Measurements from ENCODE around the gene RETREG1.
A peak's percentile ranks its signal among the peaks of the same experiment; 100 is the strongest.
"Not testable (repeated sequence)": the region's sequence is repeated elsewhere in the genome, so short reads cannot be mapped to it uniquely, and the experiment has no call there.

The RETREG1 gene

DNA sequence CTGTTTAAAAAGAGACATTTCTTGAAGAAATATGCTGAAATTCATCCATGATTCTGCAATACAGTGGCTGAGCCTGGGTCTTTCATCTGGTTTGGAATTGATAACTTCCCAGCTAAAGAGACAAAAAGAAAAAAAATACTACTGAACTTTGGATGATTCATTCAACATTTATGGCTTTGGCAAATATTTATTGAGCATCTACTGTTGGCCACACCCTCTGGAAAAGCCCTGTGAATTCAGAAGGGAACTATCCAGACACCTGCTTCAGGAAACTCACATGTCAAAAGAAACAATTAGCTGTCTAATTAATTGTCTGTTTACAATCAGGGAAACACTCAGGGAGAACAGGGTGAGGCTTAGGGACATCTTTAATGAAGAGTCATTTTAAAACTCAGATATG lies 133.4 kb downstream of the RETREG1 start:
- peak; percentile 16 for DNase-seq

DNA sequence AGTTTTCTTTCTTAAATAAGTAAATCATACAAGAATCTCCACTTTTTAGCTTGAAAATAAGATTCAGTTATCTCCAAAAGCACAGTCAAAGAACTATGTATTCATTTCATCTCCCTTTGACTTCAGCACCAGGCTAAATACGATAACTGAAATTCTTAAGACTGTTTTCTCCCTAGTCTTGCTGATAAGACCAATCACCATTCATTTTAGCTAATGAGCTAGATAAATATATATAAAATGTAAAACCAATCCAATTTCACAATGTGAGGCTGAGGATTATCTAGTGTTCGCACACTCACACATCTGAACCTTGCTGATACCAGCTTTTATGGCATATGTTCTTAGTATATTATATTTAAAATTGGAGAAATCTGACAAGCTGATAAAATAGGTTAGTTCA lies 133.9 kb downstream of the RETREG1 start:
- no peak for DNase-seq

DNA sequence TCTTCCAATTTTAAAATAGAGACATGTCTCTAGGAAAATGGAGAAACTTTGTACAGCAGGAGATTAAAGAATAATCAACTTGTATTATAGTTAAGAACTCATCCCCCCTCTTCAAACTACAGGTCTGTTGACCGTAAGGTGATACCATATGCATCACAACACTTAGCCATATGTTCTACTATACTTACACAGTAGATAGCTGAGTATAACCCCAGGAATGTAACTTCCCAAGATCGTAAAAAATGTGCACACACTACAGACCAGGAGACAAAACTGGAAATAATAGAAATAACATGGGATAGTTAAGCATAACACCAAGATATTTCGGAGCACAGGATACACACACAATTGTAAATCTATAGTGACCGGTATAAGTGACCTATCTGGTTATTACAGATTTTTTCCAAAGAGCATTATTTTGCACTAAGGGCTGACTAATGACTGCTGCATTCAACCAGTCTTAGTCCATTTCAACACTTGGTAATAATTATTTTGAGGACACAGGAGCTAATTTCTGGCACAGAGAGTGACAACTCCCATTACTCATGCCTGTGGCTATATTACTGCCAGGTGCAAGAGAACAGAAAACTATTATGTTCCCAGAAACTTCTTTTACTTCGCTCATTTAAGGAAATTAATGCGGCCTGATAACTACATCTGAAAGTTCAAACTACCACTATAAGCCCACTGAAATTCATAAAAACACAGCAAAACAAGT lies 135.8 kb downstream of the RETREG1 start:
- peak; percentile 61 for DNase-seq

DNA sequence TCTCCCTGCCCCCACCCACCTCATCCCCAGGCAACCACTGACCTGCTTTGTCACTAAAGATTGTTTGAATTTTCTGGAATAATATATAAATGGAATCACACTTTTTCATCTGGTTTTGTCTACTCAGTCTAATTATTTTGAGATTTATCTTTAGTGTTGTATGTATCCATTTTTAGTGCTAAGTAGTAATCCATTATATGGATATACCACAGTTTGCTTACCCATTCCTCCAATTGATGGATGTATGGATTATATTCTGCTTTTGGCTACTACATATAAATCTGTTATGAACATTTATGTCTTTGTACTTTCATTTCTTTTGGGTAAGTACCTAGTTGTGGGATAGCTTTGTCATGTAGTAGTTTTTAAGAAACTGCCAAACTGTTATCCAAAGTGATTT lies 136.7 kb downstream of the RETREG1 start:
- DNase-seq: no peak

DNA sequence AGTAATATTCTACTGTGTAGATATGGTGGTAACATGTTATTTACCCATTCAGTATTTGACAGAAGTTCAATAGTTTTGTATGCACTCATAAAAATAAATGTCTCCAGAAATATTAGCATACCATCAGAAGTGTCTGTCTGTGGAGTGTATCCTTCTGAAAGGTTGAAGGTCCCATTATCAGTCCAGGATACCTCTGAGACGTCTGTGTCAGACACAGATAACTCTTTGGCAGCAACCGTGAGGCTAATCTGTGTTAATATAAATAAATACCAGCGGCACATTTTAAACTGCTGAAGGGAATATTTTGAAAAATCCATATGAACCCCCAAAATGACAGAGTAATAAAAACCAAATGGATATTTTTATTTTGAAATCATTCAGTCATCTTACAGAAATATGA lies 139.3 kb downstream of the RETREG1 start:
- no peak for DNase-seq

DNA sequence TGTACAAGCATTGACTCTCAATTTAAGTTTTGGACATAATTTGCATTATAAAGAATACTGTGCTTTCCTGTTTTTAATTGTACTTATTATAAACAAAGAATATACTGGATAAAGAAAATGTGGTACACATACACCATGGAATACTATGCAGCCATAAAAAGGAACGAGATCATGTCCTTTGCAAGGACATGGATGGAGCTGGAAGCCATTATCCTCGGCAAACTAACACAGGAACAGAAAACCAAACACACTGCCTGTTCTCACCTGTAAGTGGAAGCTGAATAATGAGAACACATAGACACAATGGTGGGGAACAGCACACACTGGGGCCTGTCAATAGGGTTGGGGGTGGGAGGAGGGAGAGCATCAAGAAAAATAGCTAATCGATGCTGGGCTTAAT lies 140.4 kb downstream of the RETREG1 start:
- not testable (repeated sequence) for DNase-seq

DNA sequence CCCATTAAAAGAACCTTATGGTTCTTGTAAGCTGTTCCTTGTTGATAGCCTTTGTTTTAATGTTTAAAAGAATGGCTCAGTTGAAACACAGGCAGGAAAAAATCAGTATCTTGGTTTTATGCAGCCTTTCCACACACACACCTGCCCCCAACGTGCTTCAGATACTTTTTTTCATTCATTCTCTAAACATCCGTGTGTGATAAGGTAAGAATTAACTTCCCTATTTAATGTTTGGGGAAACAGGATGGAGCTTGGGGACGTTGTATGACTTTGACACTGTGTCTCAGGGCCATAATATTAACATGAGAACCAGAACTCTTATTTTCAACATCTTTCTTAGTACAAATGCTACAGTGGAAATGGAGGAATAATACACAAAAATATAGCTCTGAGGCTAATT lies 145.4 kb downstream of the RETREG1 start:
- DNase-seq: no peak

DNA sequence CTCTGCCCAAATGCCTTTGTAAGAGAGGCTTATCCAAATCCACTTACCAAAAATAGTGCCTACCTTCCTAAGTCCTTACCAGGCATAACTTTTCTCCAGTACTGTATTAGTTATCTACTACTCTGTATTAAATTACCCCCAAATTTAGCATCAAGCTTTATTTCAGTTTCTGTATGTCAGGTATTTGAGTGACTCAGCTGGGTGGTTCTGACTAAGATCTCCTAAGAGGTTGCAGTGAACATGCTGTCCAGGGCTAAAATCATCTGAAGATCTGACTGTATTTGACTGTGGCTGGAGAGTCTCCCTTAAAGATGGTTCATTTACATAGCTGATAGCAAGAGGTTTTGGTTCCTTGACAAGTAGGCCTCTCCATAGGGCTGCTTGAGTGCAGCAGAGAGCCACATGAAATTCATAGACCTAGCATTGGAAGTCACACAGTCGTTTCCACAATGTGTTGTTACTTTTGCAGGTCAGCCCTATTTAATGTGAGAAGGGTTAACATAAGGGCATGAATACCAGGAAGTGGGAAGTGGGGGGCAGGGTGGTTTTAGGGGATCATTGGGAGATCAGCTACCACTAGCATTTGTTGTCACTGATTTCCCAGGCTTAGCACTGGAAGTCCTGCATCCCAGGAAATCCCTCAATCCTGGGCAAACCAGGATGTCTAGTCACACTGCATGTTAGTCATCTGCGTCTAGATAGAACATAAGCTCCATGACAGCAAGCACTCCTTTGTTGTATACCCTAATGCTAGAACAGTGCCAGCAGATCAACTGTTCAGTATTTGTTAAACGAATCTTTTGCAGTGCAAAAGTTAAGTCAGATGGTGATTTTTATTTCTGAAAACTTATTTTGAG lies 149.2 kb downstream of the RETREG1 start:
- DNase-seq: no peak

DNA sequence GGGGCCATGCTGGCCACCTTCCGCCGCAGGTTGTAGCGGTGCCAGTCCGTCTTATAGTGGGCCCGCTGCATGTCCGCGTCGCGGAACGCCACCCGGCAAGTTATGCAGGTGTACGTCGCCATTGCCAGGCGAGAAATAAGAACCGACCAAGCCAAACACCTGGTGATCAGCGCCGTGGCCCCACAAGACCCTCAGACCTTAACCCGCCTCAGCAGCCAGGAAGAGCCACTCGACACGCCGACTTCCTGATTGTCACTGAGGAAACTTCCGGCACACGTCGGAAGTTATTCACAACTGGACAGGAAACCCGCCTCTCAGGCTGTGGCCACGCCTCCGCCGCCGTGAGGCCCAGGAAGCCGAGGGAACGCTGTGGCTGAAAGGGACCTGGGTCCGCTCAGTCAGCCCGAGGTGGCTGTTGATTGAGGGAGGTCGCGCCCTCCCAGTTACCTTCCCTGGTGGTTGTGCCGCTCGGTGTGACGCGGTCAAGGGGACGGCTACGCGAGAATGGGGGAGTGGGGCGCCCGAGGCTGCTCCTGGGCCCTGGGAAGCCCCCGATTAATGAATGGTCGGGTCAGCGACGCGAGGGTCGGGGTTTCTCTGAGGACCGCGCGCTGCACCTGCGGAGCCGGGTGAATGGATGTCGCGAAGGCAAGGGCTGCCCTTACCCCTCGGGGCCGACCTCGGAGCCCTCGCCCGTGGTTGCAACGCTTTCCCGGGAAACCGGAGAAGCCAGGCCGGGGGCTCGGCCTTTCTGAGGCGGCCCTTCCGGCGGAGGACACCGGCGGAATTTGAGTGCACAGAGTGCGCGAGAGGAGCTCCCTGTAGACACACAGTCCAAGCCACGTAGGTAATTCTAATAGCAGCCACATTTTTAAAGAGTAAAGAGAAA lies 151.0 kb downstream of the RETREG1 start, which contains the start of gene ZNF622:
ZNF622 (minus strand) TSS at position 257 of the 889 bp plus-strand sequence; CDS start at position 122, 135 bp downstream.
- DNase-seq: peak; percentile 63

DNA sequence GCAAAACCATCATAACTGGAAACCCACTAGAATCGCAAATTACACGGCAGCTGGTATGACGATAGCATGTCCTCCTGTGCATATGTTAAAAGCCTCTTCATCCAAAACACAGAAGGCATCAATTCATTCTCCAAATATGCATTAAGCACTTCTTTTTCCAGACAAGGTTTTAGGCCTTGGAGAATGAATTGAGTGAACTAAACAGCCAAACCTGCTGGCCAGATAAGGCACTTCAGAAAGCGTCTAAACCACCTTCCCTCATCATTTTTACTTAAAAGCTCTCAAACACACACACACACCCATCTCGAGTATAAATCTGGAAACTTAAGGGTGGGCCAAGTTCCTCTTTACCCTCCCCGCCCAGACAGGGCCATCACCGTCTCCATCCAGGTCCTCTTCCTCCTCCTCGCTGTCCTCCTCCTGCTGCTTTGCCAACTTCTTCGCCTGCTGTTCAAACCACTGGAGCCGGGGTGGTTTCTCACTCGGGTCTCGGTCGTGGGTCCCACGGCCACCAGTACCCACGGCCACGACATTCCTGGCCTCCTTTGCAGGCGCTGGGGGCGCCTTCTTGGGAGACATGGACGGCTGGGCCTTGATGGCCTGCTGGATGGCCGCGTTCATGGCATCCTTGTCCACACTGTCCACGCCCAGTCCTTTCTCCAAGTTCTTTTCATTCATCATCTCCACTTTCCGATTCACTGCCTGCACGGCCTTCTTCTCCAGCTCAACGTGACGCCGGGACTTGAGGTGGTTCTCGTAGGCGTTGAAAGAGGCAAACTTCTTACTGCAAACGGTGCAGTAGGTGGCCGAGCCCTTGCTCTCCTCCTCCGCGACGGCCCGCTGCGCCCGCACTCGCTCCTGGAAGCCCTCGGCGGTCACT lies 151.9 kb downstream of the RETREG1 start:
- DNase-seq: no peak

DNA sequence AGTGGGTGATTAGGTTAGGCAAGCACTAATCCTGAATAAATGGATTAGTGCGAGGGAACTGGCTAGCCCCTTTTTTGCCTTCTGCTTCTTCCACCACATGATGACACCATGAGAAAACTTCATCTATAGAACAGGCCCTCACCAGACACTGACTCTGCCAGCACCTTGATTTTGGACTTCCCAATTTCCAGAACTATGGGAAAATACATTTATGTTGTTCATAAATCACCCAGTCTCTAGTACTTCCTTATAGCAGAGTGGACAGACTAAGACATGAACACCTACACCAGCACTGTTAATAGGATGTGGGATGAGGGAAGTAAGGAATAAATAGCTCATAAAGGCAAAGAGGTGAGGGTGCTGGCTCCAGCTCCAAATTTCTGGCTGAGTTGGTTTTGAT lies 152.6 kb downstream of the RETREG1 start:
- no peak for DNase-seq

DNA sequence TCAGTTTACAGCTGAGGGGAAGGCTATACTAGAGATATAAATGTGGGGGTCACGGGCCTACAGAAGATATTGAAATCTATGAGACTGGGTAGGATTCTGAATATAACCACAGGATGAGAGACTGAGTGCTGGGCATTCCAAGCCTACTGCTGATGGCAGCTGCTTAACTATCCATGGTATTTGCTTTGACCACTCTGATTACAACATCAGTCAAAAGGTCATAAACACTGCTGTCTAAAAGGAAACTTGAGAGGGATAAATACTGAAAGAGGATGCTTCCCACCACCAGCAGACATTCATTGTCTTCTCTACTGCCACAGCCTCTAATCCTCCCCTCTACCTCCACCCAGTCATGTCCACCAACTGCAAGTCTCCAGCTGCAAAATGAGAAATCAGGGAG lies 155.0 kb downstream of the RETREG1 start:
- no peak for DNase-seq

DNA sequence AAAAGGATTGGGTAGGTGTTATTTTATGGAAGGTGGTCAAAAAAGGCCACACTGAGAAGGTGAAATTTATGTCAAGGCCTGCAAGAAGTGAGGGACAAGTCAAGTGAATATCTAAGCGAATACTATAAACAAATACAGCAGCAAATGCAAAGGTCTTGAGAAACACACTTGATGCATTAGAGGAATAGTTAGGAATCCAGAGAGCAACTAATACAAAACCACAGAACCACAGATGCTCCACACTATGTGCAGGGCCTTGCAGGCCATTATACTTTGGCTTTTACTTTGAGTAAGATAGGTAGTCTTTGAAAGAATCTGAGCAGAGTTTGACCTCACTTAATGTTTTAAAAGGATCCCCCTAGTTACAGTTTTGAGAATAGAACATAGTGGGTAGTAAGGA lies 155.8 kb downstream of the RETREG1 start:
- DNase-seq: no peak

DNA sequence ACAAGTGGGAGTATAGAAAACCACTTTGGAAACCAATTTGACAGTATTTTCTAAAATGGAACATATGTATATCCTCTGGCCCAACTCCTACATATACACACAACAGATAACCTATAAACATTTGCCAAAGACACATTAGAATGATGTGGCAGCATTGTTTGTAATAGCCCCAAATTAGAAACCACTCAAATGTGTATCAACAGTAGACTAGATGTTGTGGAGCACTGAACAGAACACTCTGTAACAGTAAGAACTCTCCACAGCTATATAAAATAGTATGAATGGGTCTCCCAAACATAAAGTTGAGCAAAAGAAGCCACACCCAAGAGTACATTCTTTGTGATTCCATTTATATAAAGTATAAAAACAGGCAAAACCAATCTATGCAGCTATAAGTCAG lies 157.3 kb downstream of the RETREG1 start:
- no peak for DNase-seq

DNA sequence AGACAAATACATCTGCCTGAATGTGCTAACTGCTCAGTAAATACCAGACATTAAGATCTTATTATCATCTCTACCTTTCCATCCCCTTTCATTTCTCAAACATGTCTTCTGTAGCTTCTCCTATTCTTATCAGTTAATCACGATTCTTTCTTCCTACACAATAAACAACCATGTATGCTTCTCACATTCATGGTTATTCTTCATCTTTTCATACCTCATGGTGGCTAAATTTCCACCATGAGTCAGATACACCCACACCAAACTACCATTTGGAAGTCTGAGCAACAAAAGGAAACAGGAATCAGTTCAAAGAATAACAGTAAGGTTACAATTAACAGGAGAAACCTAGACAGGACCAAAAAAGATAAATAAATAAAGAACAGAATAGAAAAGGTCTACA lies 158.9 kb downstream of the RETREG1 start:
- DNase-seq: no peak

DNA sequence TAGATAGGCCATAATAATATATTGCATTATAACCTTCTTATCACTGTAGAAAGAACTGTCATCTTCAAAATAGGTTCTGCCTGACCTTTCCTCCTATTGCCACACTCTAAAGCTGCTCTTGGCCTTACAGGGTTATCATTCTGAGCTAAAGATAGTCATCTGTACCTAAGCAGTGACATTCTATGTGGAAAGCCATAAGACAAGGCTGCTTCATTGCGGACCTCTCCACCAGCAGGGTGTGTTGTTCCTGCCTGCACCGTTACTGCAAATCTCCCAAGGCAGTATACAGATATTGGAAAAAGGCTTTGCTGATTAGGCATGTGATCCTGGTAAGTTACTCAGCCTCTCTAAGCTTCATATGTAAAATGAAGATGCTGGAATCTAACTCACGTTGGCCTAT lies 159.3 kb downstream of the RETREG1 start:
- no peak for DNase-seq

DNA sequence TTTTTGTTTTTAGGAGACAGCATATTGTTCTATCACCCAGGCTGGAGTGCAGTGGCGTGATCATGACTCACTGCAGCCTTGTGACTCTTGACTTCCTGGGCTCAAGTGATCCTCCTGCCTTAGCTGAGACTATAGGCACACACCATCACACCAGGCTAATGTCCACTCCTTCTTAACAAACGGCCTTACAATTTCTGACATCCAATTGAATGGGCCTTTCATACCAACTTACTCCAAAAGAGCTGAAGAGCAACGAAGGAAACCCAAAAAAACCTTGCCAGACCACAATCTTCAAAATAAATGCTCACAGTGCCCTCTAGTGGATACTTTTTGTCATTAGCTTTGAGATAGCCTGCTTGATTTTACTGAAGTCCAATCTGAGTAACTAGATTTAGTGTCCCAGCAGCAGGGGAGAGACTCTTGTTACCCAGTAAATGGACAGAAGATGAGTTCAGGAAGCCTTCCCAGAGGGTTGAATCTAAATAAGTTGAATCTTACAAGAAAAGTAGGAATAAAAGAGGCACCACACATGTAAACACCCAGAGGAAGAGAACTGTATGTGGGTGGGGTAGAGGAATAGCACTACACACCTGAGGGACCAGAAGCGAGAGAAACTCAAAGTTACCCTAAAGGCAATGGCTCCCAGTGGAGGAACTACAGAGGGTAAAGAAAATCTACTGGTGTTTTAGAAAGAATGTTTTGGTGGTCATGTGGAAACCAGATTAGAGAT lies 160.5 kb downstream of the RETREG1 start:
- DNase-seq: peak; percentile 50

DNA sequence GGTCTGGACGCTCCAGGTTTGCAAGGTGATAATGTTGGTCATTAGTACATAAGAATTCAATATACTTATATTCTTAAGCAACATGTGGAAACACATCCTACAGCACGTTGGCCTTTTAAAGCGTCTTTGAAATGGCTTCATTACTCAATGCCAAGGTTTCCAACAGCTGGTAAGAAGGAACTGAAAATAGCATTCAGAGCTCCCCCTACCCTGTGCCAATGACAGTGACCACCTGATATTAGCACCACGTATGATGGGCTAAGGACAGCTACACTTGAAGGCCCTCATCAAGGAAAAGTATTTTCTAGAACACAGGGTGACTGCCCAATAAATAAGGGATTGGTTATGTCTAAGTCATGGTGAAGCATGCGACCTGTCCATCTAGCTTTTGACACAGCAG lies 161.1 kb downstream of the RETREG1 start:
- no peak for DNase-seq

DNA sequence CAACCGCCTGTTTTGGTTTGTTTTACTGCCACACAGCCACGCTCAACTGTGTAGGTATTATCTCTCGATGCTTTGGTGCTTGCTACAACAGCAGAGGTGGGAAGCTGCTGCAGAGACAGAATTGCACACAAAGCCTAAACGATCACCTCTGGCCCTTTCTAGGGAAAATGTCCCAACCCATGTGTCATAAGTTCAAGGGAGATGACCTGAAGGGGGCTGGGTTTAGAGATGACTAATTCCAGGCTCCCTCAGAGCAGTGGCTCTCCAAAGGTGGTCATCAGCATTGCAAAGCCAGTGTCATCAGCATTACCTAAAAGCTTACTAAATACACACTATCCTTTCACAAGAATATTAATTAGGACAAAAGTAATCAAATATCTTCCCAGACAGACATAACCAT lies 162.1 kb downstream of the RETREG1 start:
- no peak for DNase-seq

DNA sequence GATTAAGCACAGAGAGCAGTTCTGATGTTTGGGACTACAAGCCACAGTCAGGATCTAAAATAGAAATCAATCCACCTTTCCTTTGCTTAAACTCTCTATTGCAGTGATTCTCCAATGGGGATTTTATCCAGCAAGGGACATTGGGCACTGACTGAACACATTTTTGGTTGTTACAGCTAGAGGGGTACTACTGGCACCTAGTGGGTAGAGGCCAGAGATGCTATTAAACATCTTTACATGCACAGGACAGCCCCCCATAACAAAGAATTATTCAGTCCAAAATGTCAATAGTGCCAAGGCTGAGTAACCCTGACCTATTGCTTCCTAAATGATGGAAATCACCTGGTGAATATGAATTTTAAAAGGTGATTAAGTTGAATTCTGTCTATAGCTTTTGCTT lies 163.2 kb downstream of the RETREG1 start:
- peak; percentile 8 for DNase-seq

DNA sequence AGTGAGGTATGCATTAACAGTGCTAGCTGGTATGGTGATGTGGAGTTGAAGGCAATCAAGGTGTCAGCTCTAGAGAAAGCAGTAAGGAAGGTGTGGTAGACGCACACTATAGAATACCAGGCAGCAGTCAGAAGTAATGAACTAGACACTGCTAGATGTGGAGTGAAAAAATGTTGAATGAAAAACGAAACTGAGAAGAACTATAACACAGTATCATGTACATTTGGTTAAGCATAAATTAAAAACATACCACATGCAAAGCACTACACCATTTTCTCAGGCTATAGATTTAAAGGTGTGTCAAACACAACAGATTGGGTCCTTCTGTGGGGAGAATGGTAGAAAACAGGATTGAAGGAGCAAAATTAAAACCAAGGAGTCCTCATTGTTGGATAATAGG lies 166.6 kb downstream of the RETREG1 start:
- DNase-seq: no peak

DNA sequence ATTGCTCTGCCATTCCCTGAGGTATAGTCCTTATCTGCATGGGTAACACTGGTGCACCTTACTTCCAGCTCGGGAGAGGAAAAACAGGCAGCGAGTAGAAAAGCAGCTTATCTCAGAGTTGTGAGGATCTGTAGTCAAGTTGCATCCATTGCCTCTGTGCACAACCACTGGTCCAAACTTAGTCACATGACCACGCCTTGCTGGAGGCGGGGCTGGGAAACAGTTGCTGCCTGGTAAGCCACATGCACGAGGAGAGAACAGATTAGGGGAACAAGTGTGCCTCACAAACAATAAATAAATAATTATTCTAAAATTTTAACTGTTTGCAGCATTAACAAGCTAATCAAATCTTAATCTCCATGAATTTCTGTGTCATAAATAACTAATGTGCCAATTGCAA lies 169.8 kb downstream of the RETREG1 start:
- no peak for DNase-seq

Measured in NCI-H1417 treated with DMSO at 0.1 percent for 48 hours (cell line).